Lower leg skin (tissue), 4 donors: ENCODE measurements around the gene PNPO. TPM values are rescaled to one million over a fixed set of nuclear protein-coding genes. Genes with fewer than 3 reads are reported as not detected.
"Not testable (repeated sequence)": the region's sequence is repeated elsewhere in the genome, so short reads cannot be mapped to it uniquely, and the experiment has no call there.

Experiments used
- DNase-seq, 2 donors: peaks; one replicate each; pipeline ENCODE4 v3.0.0-alpha.2; 2019; ENCODE audit warnings: low spot score in 2 of 2
- H3K4me3 ChIP-seq: fragments of 200-600 bp; sonication (generic); 2 replicates; pipeline ENCODE4 v1.5.1; 2017; ENCODE audit warnings: mild to moderate bottlenecking, low read depth; ENCODE audit not compliant: poor library complexity, severe bottlenecking
- CTCF ChIP-seq, 3 donors: fragments of 450-650 bp; IDR thresholded peaks; one replicate each; pipeline ENCODE4 v1.5.1; 2016; ENCODE audit warnings: antibody characterized with exemption in 3 of 3, mild to moderate bottlenecking in 3 of 3, moderate library complexity in 2 of 3
- POLR2A ChIP-seq, 2 donors: fragments of 450-650 bp; IDR thresholded peaks; one replicate each; pipeline ENCODE4 v1.6.1; 2016 to 2017; ENCODE audit warnings: antibody characterized with exemption in 2 of 2, mild to moderate bottlenecking in 1 of 2, moderate library complexity in 1 of 2
- WGBS, 2 donors: methylation state at CpG; one replicate each; pipeline ENCODE4 v1.1.5; 2018; 5-methylcytosine and 5-hydroxymethylcytosine counted together
- intact Hi-C: fragments of 100-400 bp; cut with DNase I; formaldehyde crosslinking; loops from one replicate; pipeline ENCODE4 v1.15.0; 2023; ENCODE audit warnings: low total_unique reads
- total RNA-seq, 4 donors: library from RNA; depleted of rRNA; stranded (reverse); fragments of >200 nt; gene quantifications; one replicate each; pipeline ENCODE4 v1.1.0, GENCODE V29; 2016

The PNPO gene
- total RNA-seq, 4 donors from 2014 or later: 20.2 to 36.8 (median 30.3) TPM

GRCh38 chr17:47931848-47932247, 9.5 kb upstream of the PNPO start:
- DNase-seq: no peak
- intact Hi-C loops: no loop called here
- 84 to 86% methylated on average over 4 of the region's 4 CpGs for WGBS, 2 donors
- TF ChIP-seq POLR2A (IDR thresholded peaks at IDR 0.05): no peak
- TF ChIP-seq CTCF (IDR thresholded peaks at IDR 0.05): no peak
- H3K4me3 ChIP-seq: no peak overlapping the region

- intact Hi-C loops: no loop called here
- 77 to 88% methylated on average over 1 of the region's 1 CpG for WGBS, 2 donors
- TF ChIP-seq CTCF (IDR thresholded peaks at IDR 0.05) (no peak), POLR2A (IDR thresholded peaks at IDR 0.05) (no peak)
- no peak overlapping the region for H3K4me3 ChIP-seq
- no peak for DNase-seq
Observed at GRCh38 chr17:47934856-47935255, 6.5 kb upstream of the PNPO start.

GRCh38 chr17:47935468-47935867, 5.9 kb upstream of the PNPO start:
- 89% methylated on average over 3 of the region's 3 CpGs for WGBS, 2 donors
- H3K4me3 ChIP-seq, intact Hi-C loops, DNase-seq: not testable (repeated sequence)

- no peak for TF ChIP-seq POLR2A (IDR thresholded peaks at IDR 0.05)
- TF ChIP-seq CTCF (IDR thresholded peaks at IDR 0.05): no peak
- no peak for DNase-seq
- intact Hi-C loops: no loop called here
- H3K4me3 ChIP-seq: no peak overlapping the region
- 58 to 60% methylated on average over 5 of the region's 5 CpGs for WGBS, 2 donors
Observed at GRCh38 chr17:47935961-47936360, 5.4 kb upstream of the PNPO start.

- no peak overlapping the region for H3K4me3 ChIP-seq
- WGBS, 2 donors: 78 to 91% methylated on average over 5 of the region's 5 CpGs
- intact Hi-C loops: no loop called here
- TF ChIP-seq POLR2A (IDR thresholded peaks at IDR 0.05) (no peak), CTCF (IDR thresholded peaks at IDR 0.05) (no peak)
- no peak for DNase-seq
Observed at GRCh38 chr17:47937941-47938340, 3.4 kb upstream of the PNPO start.

GRCh38 chr17:47942096-47942510, 732 bp downstream of the PNPO start:
- no peak for TF ChIP-seq CTCF (IDR thresholded peaks at IDR 0.05)
- no peak for TF ChIP-seq POLR2A (IDR thresholded peaks at IDR 0.05)
- no peak overlapping the region for H3K4me3 ChIP-seq
- DNase-seq: no peak
- 6 to 16% methylated on average over 5 of the region's 5 CpGs for WGBS, 2 donors
- intact Hi-C loops: no loop called here
